Mucosa of descending colon (tissue), 3 donors: ENCODE results near the gene TCAF1. TPM values are rescaled to one million over a fixed set of nuclear protein-coding genes. Genes with fewer than 3 reads are reported as not detected.

Experiments
- ATAC-seq: fragments of 200-7000 bp; cut with Tn5 transposase; one replicate; pipeline ENCODE4 v1.9.1; 2020; ENCODE audit warnings: mild to moderate bottlenecking, moderate library complexity
- DNase-seq, 3 donors: peaks; one replicate each; pipeline ENCODE4 v3.0.0-alpha.2; 2020
- H3K36me3 ChIP-seq: fragments of 200-600 bp; one replicate; pipeline ENCODE4 v1.8.0; 2021; ENCODE audit warnings: low read depth, mild to moderate bottlenecking
- H3K4me1 ChIP-seq: fragments of 200-600 bp; one replicate; pipeline ENCODE4 v1.8.0; 2021; ENCODE audit warnings: low read depth, mild to moderate bottlenecking
- H3K4me3 ChIP-seq: fragments of 200-600 bp; one replicate; pipeline ENCODE4 v1.8.0; 2021; ENCODE audit warnings: mild to moderate bottlenecking
- H3K9me3 ChIP-seq: fragments of 200-600 bp; one replicate; pipeline ENCODE4 v1.8.0; 2021; ENCODE audit warnings: mild to moderate bottlenecking
- intact Hi-C, 2 donors: fragments of 100-400 bp; cut with DNase I in 1 of 2; cut with micrococcal nuclease in 1 of 2; formaldehyde crosslinking; loops; one replicate each; pipeline versions ENCODE4 v1.11.0 to v1.11.1; 2022; cut with DNase I, micrococcal nuclease
- total RNA-seq, 3 donors: library from RNA; stranded (reverse); fragmentation: NEBNext Ultra II Directional in 2 of 3; extraction: Animal tissue kit (Norgen Biotek cat#: 25700) in 2 of 3; gene quantifications; one replicate each; pipeline versions ENCODE4 v1.2.1 to v1.2.4, GENCODE V29; 2021 to 2023
- TF ChIP-seq, protein P1 (sequence below): fragments of 200-600 bp; IDR thresholded peaks from one replicate; pipeline ENCODE4 v1.8.0; 2022; ENCODE audit warnings: antibody characterized with exemption, mild to moderate bottlenecking
- donor health status: DM: no; HTN: no; CAD: no; lungs with moderate emphysema.
- donor health status: DM: no; HTN: no; CAD: no.
- donor health status: DM: no; HTN: yes; CAD: no.

TCAF1 gene
- total RNA-seq, 3 donors from 2014 or later = 36.2 to 56.0 (median 46.2) TPM

DNA sequence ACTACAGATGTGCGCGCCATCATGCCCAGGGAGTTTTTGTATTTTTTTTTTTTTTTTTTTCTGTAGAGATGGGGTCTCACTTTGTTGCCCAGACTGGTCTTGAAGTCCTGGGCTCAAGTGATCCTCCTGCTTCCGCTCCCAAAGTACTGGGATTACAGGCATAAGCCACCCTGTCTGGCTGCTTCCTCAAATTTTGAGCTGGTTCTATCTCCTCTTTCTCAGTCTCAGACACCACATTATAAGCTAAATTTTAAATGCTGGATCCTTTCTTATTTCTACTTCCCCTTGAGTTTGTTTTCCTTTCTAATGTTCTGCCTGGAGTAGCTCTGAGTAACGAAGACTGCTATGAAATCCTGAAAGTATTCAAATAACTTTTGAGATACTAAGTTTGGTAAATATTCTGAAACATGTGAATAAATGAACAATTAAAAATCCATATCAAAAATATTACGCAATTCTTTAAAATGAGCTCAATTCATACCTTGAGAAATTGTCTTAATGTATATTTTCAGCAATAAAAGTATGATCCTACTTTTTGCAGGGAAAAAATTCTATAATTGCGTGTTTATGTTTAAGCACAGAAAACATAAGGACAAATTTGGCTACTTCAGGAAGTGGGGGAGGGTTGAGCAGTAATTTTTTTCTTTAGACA lies 15.0 kb downstream of the TCAF1 start:
- ATAC-seq (no peak), DNase-seq (no peak)
- intact Hi-C loops = no loop called here
- Histone ChIP-seq H3K9me3 (no peaks in the 10 kb centered on the region), H3K4me1 (peaks cover 4% of the 10 kb centered on the region), H3K4me3 (no peak overlapping the region), H3K36me3 (no peaks in the 10 kb centered on the region)
- TF ChIP-seq, protein P1, sequence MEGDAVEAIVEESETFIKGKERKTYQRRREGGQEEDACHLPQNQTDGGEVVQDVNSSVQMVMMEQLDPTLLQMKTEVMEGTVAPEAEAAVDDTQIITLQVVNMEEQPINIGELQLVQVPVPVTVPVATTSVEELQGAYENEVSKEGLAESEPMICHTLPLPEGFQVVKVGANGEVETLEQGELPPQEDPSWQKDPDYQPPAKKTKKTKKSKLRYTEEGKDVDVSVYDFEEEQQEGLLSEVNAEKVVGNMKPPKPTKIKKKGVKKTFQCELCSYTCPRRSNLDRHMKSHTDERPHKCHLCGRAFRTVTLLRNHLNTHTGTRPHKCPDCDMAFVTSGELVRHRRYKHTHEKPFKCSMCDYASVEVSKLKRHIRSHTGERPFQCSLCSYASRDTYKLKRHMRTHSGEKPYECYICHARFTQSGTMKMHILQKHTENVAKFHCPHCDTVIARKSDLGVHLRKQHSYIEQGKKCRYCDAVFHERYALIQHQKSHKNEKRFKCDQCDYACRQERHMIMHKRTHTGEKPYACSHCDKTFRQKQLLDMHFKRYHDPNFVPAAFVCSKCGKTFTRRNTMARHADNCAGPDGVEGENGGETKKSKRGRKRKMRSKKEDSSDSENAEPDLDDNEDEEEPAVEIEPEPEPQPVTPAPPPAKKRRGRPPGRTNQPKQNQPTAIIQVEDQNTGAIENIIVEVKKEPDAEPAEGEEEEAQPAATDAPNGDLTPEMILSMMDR = no peak

DNA sequence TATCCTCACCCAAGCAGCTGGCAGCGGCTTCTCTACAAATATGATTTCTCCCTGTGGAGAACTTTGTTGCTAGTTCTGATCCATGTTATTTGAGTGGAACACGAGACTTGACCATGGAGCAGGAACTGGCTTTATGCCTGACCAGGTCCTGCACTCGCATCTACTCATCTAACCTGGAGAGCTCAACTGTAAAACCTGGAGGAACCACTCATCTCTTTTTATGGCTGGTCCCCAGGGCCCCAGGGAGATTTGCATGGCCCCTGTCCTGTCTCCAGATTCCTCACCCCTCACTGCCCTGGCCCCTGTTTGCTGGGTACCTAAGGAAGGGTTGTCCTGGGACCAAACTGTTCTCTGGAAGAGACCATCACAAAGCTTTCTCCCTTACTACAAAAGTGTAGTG lies 16.0 kb downstream of the TCAF1 start:
- intact Hi-C loops = no loop called here
- Histone ChIP-seq H3K4me1 (peaks cover 4% of the 10 kb centered on the region), H3K4me3 (no peak overlapping the region), H3K9me3 (no peaks in the 10 kb centered on the region), H3K36me3 (no peaks in the 10 kb centered on the region)
- ATAC-seq = no peak
- TF ChIP-seq, protein P1 = no peak
- DNase-seq = no peak

DNA sequence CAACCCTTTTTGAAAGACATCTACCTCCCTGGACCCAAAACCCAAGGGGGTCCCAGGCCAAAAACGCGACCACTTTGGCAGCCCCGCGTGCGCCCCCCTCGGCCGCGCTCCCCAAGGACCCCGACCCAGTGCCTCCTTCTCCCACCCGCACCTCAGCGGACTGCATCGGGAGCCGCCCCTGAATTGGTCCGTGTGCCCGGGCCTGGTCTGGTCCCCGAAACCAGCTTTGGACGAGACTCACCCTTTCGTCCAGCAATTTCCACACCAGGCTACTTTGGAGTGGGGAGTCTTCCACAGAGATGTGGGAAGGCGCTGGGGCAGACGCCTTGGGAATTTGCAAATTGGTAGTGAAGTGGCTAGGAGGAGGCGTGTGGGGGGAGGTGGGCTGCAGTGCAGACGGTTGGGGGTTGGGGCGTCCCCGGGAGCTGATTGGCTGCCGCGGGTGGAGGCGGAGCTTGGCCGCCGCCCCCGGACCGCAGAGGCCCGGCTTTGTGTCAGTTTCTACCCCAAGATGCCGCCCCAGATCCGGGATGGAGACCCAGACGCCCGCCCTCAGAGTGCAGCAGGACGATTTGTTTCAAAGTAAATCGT lies 16.9 kb downstream of the TCAF1 start:
- DNase-seq (peak in 2 of 3 donors; percentile 43 to 59), ATAC-seq (peak; percentile 36)
- TF ChIP-seq, protein P1 = no peak

DNA sequence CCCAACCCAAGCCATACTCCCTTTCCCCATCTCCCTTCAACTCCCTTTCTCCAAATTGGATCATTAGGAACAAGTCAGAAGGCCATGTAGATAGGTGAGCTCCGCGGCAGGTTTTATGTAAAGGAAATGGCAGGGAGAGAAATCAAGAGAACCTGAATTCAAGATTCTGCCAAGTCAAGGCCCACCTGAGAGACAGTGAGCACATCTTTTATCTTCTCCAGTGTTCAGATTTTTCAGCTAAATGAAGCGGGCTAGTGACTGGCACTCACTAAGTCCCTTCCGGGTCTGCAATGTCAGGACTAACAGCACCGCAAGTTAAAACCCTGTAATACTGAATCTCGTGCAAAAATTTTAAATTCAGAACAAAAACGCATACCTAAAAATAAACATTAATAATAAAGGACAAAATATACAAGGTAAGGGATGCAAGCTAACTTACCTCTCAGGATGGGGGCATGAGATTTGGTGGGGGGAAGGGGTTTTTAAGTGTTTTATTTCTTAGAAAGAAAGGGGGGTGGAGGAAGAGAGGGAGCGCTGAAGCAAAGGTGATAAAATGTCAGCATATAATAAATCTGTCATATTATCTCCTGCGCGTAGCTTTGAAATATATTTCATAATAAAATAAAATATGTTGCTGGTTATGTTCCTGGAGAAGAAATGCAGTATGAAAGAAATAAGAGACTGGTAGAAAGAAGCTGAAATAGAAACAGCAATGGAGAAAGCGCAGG lies 17.6 kb downstream of the TCAF1 start:
- no peaks in the 10 kb centered on the region for H3K9me3 ChIP-seq
- H3K4me3 ChIP-seq = no peak overlapping the region
- peaks cover 4% of the 10 kb centered on the region for H3K4me1 ChIP-seq
- DNase-seq (no peak), ATAC-seq (no peak)
- intact Hi-C loops = no loop called here
- no peaks in the 10 kb centered on the region for H3K36me3 ChIP-seq
- TF ChIP-seq, protein P1 = no peak

More for the DNA sequence above, 16.9 kb downstream of the TCAF1 start:
- H3K4me3 ChIP-seq = no peak overlapping the region
- no peaks in the 10 kb centered on the region for H3K9me3 ChIP-seq
- no peaks in the 10 kb centered on the region for H3K36me3 ChIP-seq
- intact Hi-C loops = no loop called here
- H3K4me1 ChIP-seq = peaks cover 4% of the 10 kb centered on the region

DNA sequence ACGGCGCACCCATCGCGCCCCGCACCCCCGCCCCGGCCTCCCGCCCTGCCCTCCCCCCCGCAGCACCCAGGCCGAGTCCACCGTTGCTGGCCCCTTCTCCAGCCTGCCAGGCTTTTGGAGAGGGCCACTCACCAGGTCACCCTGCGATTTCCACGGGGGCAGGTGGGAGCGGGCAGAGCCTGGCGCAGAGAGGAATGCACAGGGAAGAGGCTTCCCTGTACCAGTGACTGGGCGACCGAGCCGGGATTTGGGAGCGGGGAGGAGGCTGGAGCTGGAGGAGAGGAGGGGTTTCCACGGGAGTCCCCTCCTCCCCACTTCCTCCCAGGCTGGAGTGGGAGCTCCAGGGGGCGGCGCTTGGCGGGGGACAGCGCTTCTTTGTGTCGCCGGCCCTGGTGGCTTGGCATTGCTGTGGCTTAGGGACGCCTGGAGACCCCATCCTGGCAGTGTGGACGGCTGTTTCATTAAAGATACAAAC lies 19.3 kb downstream of the TCAF1 start:
- Histone ChIP-seq H3K36me3 (no peaks in the 10 kb centered on the region), H3K9me3 (no peaks in the 10 kb centered on the region), H3K4me1 (peaks cover 4% of the 10 kb centered on the region), H3K4me3 (no peak overlapping the region)
- intact Hi-C loops = no loop called here
- TF ChIP-seq, protein P1 = no peak
- ATAC-seq = peak; percentile 74
- peak in 2 of 3 donors; percentile 58 to 66 for DNase-seq
